A549 (cell line): ENCODE results near the gene PCTP. TPM values are rescaled to one million over a fixed set of nuclear protein-coding genes. Genes with fewer than 3 reads are reported as not detected.

Experiments used
- ATAC-seq, 2 experiments: fragments of 200-7000 bp in 1 of 2; fragments of >200 bp in 1 of 2; cut with Nextera tagmentation in 1 of 2; cut with Tn5 transposase in 1 of 2; 3 replicates each; pipeline versions ENCODE4 v1.8.0 to v1.9.1; 2018 to 2020; ENCODE audit warnings: mild to moderate bottlenecking in 1 of 2, moderate library complexity in 1 of 2
- CTCF ChIA-PET: fragments of 300-600 bp; sonication (Branson Sonifier 250); formaldehyde crosslinking; extraction: SDS; loops from one replicate; lab custom pipeline; 2021; ENCODE audit warnings: antibody characterized with exemption, inconsistent platforms; lab: Yijun Ruan, JAX
- POLR2A ChIA-PET: fragments of 350-600 bp; formaldehyde crosslinking; extraction: SDS; loops from one replicate; lab custom pipeline; 2021; ENCODE audit warnings: antibody characterized with exemption, inconsistent platforms; lab: Yijun Ruan, JAX
- DNase-seq, 2 experiments: peaks; one replicate each; pipeline versions ENCODE4 v3.0.0 to v3.0.0-alpha.2; 2011 to 2016; ENCODE audit warnings: low read depth in 1 of 2, low spot score in 1 of 2
- FAIRE-seq: peaks from 2 replicates; lab custom pipeline; 2011; peaks lifted over from hg19 to GRCh38; lab: Jason Lieb, UNC
- H3K27ac ChIP-seq, 2 experiments: fragments of >200 bp; sonication (Bioruptor Twin); formaldehyde crosslinking; 3 replicates each; pipeline ENCODE4 v1.5.1; 2016 to 2017
- H3K4me1 ChIP-seq: fragments of >200 bp; sonication (Bioruptor Twin); formaldehyde crosslinking; 3 replicates; pipeline ENCODE4 v1.6.1; 2016
- H3K4me2 ChIP-seq: fragments of >200 bp; sonication (Bioruptor Twin); formaldehyde crosslinking; 3 replicates; pipeline ENCODE4 v1.6.1; 2016
- H3K4me3 ChIP-seq: fragments of >200 bp; sonication (Bioruptor Twin); formaldehyde crosslinking; 3 replicates; pipeline ENCODE4 v1.5.1; 2016
- H3K9me3 ChIP-seq: fragments of >200 bp; sonication (Bioruptor Twin); formaldehyde crosslinking; 3 replicates; pipeline ENCODE4 v1.6.1; 2016
- BCL3 ChIP-seq: fragments of >200 bp; sonication (Bioruptor Twin); formaldehyde crosslinking; IDR thresholded peaks from 3 replicates; pipeline ENCODE4 v1.6.1; 2016
- BHLHE40 ChIP-seq: IDR thresholded peaks from 2 replicates; pipeline ENCODE4 v1.6.1; 2012; ENCODE audit warnings: low read depth, low read length, inconsistent platforms
- CEBPB ChIP-seq, 2 experiments: fragments of >200 bp in 1 of 2; sonication (Bioruptor Twin) in 1 of 2; formaldehyde crosslinking in 1 of 2; IDR thresholded peaks; 2 replicates each; pipeline ENCODE4 v1.6.1; 2012 to 2016
- CHD2 ChIP-seq: fragments of 150-350 bp; IDR thresholded peaks from 2 replicates; pipeline ENCODE4 v1.6.1; 2014; ENCODE audit warnings: low read length; ENCODE audit not compliant: partially characterized antibody
- CHD4 ChIP-seq: fragments of 200-600 bp; sonication (generic); IDR thresholded peaks from 2 replicates; pipeline ENCODE4 v1.6.1; 2016; ENCODE audit warnings: antibody characterized with exemption, mild to moderate bottlenecking, borderline replicate concordance
- EHF ChIP-seq: fragments of 250-450 bp; sonication (Bioruptor Pico); IDR thresholded peaks from 2 replicates; pipeline ENCODE4 v1.5.0; 2020; ENCODE audit warnings: mild to moderate bottlenecking
- EHMT2 ChIP-seq: fragments of 200-600 bp; sonication (generic); IDR thresholded peaks from 2 replicates; pipeline ENCODE4 v1.6.1; 2016; ENCODE audit warnings: antibody characterized with exemption, low read depth, mild to moderate bottlenecking, moderate library complexity
- EP300 ChIP-seq, 2 experiments: fragments of >200 bp; sonication (Bioruptor Twin); formaldehyde crosslinking; IDR thresholded peaks; 2 replicates in 1 of 2; 3 replicates in 1 of 2; pipeline ENCODE4 v1.6.1; 2016 to 2017
- HDAC2 ChIP-seq: fragments of 200-600 bp; sonication (generic); IDR thresholded peaks from 2 replicates; pipeline ENCODE4 v1.6.1; 2016
- HES2 ChIP-seq: fragments of >200 bp; sonication (Bioruptor Twin); formaldehyde crosslinking; IDR thresholded peaks from 2 replicates; pipeline ENCODE4 v1.6.1; 2016
- HOXA7 ChIP-seq: fragments of 250-450 bp; sonication (Bioruptor Pico); IDR thresholded peaks from 2 replicates; pipeline ENCODE4 v1.5.0; 2020; ENCODE audit warnings: mild to moderate bottlenecking, moderate library complexity
- HOXB13 ChIP-seq: fragments of 250-450 bp; sonication (Bioruptor Pico); IDR thresholded peaks from 2 replicates; pipeline ENCODE4 v1.5.0; 2020; ENCODE audit warnings: low read depth, mild to moderate bottlenecking, moderate library complexity
- HOXB5 ChIP-seq: fragments of 250-450 bp; sonication (Bioruptor Pico); IDR thresholded peaks from 2 replicates; pipeline ENCODE4 v1.5.0; 2020; ENCODE audit warnings: mild to moderate bottlenecking, moderate library complexity
- JUN ChIP-seq, 2 experiments: fragments of >200 bp; sonication (Bioruptor Twin); formaldehyde crosslinking; IDR thresholded peaks; 2 replicates in 1 of 2; 3 replicates in 1 of 2; pipeline ENCODE4 v1.6.1; 2016 to 2017
- MYC ChIP-seq: IDR thresholded peaks from 2 replicates; pipeline ENCODE4 v1.6.1; 2012; ENCODE audit warnings: mild to moderate bottlenecking, inconsistent platforms, low read length, improper control_type of control experiment, borderline replicate concordance
- NFE2L2 ChIP-seq: fragments of 150-350 bp; conservative IDR thresholded peaks from 2 replicates; pipeline ENCODE4 v1.6.1; 2014; ENCODE audit warnings: low read length
- PHF8 ChIP-seq: fragments of 200-600 bp; sonication (generic); IDR thresholded peaks from 2 replicates; pipeline ENCODE4 v1.6.1; 2016; ENCODE audit warnings: low read depth, mild to moderate bottlenecking, antibody characterized with exemption, moderate library complexity, borderline replicate concordance
- POLR2A ChIP-seq: IDR thresholded peaks from 2 replicates; pipeline ENCODE4 v1.6.1; 2012; ENCODE audit warnings: mild to moderate bottlenecking, low read length
- RARB ChIP-seq: fragments of 250-450 bp; sonication (Bioruptor Pico); IDR thresholded peaks from 2 replicates; pipeline ENCODE4 v1.8.0; 2021; ENCODE audit warnings: mild to moderate bottlenecking, moderate library complexity
- ZC3H11A ChIP-seq: fragments of 450-650 bp; IDR thresholded peaks from 2 replicates; pipeline ENCODE4 v1.6.1; 2014; ENCODE audit warnings: antibody characterized with exemption, mild to moderate bottlenecking
- WGBS: methylation state at CpG from one replicate; pipeline ENCODE4 v1.1.6; 2017; ENCODE audit errors: missing lambda C conversion rate; 5-methylcytosine and 5-hydroxymethylcytosine counted together
- polyA plus RNA-seq, 4 experiments: library from polyadenylated mRNA; depleted of rRNA in 3 of 4; stranded (reverse); fragments of >200 nt; fragmentation: RNase III in 1 of 4; extraction: RNeasy Plus Mini Kit Qiagen cat#74134 plus additional on column Dnase treatment in 1 of 4; gene quantifications; 2 replicates in 3 of 4; 3 replicates in 1 of 4; pipeline ENCODE4 v1.2.3, GENCODE V29; 2011 to 2017

Gene PCTP
- polyA plus RNA-seq, 2 of the 4 experiments (the other 2 are of a cell fraction): 17.1 to 31.5 TPM

DNA sequence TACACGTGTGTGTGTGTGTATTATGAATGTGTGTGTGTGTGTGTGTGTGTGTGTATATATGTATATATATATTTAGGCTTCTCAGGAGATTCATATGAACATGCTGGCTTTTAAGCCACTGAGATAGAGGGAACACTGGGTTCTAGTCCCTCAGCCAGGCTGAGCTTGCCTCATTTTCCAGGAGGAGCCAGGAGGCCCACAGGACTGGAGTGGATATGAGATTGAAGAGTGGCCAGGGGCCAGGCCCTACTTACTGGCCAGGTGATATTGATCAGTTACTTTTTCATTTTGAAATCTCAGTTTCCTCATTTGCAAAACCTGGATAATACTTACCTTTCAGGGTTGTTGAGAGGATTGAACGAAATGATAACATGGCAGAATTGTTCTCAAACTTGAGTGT, 5.8 kb downstream of the PCTP start:
- WGBS: 89% methylated on average over 2 of the region's 2 CpGs
- Histone ChIP-seq H3K4me1 (peaks cover 6% of the 10 kb centered on the region; the same call in 1 of the 3 replicates), H3K4me3 (no peak overlapping the region), H3K9me3 (no peaks in the 10 kb centered on the region), H3K27ac (no peak overlapping the region), H3K4me2 (no peak overlapping the region)
- FAIRE-seq (no peak), ATAC-seq (no peak), DNase-seq (no peak)
- ChIA-PET POLR2A (no interaction called here), CTCF (interaction anchor here (1.0 to 7.0 kb wide), 7 partner anchors 8 to 240 kb away, joined by 3 to 36 read pairs (median 3); no protein-coding TSS in a partner anchor)
- TF ChIP-seq EHF (CRISPR knock-in tag) (no peak), CHD4 (no peak), EHMT2 (no peak), BCL3 (no peak), BHLHE40 (no peak), HOXB5 (no peak), CHD2 (no peak), HOXB13 (CRISPR knock-in tag) (no peak)

GRCh38 chr17:55757659-55758058, 6.8 kb downstream of the PCTP start:
- DNase-seq (no peak), ATAC-seq (no peak), FAIRE-seq (no peak)
- CTCF ChIA-PET: interaction anchor here (0.7 to 7.0 kb wide), 5 partner anchors 13 to 243 kb away, joined by 3 to 36 read pairs (median 3); no protein-coding TSS in a partner anchor
- Histone ChIP-seq H3K27ac (no peak overlapping the region), H3K9me3 (no peaks in the 10 kb centered on the region), H3K4me2 (no peak overlapping the region), H3K4me1 (no peaks in the 10 kb centered on the region), H3K4me3 (no peak overlapping the region)
- WGBS: 100% methylated on average over 1 of the region's 1 CpG
- POLR2A ChIA-PET: no interaction called here
- TF ChIP-seq HES2 (no peak), CEBPB (IDR thresholded peaks at IDR 0.05) (no peak)

DNA sequence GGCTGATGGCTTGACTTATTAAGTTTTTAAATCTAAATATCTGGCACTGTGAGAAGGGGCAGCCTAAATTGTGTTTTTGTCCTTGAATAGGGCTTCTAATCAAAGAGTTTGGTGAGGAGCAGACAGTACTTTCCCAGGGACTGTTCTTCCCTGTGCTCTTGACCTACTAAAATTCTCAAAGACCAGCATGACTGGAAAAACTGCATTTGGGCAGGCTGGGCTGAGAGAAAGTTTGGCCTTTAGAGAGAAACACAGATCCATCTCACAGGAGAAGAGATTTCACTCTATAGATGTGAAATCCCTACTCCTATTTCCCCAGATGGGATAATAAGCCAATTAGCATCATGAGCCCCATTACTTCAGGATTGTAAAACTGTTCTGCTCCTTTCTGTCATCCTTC, 7.3 kb downstream of the PCTP start:
- TF ChIP-seq RARB (CRISPR knock-in tag): no peak
- no peak for TF ChIP-seq CHD4
- no peak for TF ChIP-seq ZC3H11A
- DNase-seq (no peak), ATAC-seq (no peak), FAIRE-seq (no peak)
- ChIA-PET CTCF (interaction anchor here (0.8 to 7.0 kb wide), 5 partner anchors 12 to 244 kb away, joined by 3 to 36 read pairs (median 3); no protein-coding TSS in a partner anchor), POLR2A (no interaction called here)
- no peak overlapping the region for H3K27ac ChIP-seq
- H3K4me1 ChIP-seq: no peaks in the 10 kb centered on the region
- H3K9me3 ChIP-seq: no peaks in the 10 kb centered on the region
- H3K4me2 ChIP-seq: no peak overlapping the region
- no peak overlapping the region for H3K4me3 ChIP-seq

GRCh38 chr17:55760643-55761355, 9.9 kb downstream of the PCTP start:
- ChIA-PET CTCF (interaction anchor here (0.7 to 7.0 kb wide), 8 partner anchors 10 to 234 kb away, joined by 3 to 36 read pairs (median 4); partner anchors contain the start of gene PCTP), POLR2A (interaction anchor here (1.4 kb wide), 1 partner anchor 10 kb away, joined by 3 read pairs; the partner anchor contains the start of gene PCTP)
- Histone ChIP-seq H3K4me3 (no peak overlapping the region), H3K27ac (no peak overlapping the region), H3K9me3 (no peaks in the 10 kb centered on the region), H3K4me2 (no peak overlapping the region), H3K4me1 (no peaks in the 10 kb centered on the region)
- no peak for FAIRE-seq
- 66% methylated on average over 3 of the region's 3 CpGs for WGBS
- DNase-seq: no peak
- ATAC-seq: no peak
- TF ChIP-seq EHMT2 (no peak), NFE2L2 (no peak), POLR2A (no peak), HOXA7 (no peak), CHD2 (no peak), MYC (no peak), JUN (IDR thresholded peaks at IDR 0.05) (no peak), CHD4 (no peak), PHF8 (no peak), HDAC2 (no peak), RARB (CRISPR knock-in tag) (no peak), HOXB5 (no peak), EP300 (IDR thresholded peaks at IDR 0.05) (no peak)
